Measurements from ENCODE around the gene BOLA1.
A peak's percentile ranks its signal among the peaks of the same experiment; 100 is the strongest.
"Not testable (repeated sequence)": the region's sequence is repeated elsewhere in the genome, so short reads cannot be mapped to it uniquely, and the experiment has no call there.

The BOLA1 gene

GRCh38 chr1:149887196-149887455 lies 12.2 kb upstream of the BOLA1 start:
- not testable (repeated sequence) for DNase-seq (ENCODE audit: low read depth)

DNA sequence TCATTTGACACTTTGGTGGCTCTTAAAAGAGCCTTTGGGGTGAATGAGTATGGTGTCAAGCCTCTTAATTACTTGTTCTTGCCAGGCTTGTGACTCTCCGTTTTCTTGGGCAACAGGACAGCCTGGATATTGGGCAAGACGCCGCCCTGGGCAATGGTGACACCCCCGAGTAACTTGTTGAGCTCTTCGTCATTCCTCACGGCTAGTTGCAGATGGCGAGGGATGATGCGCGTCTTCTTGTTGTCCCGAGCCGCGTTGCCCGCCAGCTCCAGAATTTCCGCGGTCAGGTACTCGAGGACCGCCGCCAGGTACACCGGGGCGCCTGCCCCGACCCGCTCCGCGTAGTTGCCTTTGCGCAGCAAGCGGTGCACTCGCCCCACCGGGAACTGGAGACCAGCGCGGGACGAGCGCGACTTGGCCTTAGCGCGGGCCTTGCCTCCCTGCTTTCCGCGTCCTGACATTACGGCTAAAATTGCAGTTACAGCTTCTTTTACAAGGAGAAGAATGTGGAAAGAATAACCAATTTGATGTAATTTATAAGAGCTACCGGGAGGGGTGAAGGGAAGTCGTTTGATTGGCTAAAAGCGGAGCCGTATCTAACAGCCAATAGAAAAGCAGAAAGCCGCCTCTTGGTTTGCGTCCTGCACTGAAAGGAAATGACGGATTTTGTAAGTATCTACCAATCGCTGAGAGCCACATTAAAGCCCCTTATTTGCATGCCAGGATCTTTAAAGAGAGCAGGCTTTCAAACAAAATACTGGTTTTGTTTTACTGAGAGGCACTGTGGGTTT lies 11.7 kb upstream of the BOLA1 start:
- peak; percentile 96 for DNase-seq (ENCODE audit: low read depth)

DNA sequence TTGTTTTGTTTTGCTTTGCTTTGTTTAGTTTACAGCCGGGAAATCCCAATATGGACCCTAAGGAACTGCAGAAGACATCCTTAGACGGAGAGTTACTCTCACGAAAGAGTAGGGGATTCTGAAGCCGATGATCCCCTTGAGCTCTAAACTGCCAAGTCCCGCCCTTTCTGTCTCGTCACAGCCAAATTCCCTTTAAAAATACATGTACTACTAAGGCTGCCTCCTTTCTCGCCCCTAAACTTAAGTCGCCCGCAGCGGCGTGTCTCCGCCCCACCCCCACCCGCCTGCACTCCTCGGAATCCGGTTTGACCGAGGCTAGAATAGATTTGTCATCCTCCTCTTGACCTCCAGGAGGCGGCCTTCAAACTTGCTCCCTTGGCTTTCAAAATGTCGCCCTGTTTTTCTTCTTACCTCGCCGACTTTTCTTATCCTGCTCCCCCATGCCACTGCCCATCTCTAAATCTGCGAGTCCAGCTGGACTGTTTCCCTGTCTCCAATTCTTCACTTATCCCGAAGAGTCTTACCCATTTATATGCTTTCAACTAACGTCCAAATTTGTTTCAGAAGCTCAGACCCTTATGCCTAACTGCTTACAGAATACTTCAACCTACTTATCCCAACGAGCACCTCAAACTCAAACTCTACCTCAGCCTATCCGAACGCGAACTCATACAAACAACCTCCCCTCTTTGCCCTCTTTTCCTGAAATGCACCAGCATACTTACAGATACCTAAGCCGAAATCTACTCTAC lies 10.9 kb upstream of the BOLA1 start:
- DNase-seq (ENCODE audit: low read depth) = peak; percentile 69

DNA sequence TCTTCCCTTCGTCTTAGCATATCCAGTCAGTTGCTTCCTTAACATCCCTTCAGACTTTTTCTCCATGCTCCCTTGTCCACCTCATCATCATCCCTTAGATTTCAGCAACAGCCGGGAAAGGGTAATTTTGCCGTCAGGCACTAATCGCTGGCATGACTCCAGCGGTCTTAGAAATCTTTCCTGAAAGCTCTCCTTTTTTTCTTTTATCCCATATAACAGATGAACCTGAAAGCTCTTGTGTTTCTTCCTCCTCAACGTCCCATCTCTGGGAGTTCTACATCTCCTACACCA lies 10.4 kb upstream of the BOLA1 start:
- DNase-seq (ENCODE audit: low read depth) = no peak

DNA sequence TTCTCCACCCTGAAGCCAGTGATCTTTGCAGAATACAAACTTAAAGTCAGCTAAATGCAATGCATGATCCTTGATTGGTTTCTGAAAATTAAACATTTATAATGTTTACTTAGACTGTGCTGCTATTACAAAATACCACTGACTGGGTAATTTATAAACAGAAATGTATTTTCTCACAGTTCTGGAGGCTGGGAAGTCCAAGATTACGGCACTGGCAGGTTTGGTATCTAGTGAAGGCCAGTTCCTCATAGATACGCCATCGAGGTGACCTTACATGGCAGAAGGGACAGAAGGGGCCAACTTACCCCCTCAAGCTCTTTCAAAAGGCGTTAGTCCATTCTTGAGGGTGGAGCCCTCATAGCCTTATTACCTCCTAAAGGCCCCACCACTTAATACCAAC lies 2.8 kb upstream of the BOLA1 start:
- DNase-seq (ENCODE audit: low read depth) = no peak

- no peak for DNase-seq (ENCODE audit: low read depth)
Measured at GRCh38 chr1:149903836-149904491, 4.6 kb downstream of the BOLA1 start.

DNA sequence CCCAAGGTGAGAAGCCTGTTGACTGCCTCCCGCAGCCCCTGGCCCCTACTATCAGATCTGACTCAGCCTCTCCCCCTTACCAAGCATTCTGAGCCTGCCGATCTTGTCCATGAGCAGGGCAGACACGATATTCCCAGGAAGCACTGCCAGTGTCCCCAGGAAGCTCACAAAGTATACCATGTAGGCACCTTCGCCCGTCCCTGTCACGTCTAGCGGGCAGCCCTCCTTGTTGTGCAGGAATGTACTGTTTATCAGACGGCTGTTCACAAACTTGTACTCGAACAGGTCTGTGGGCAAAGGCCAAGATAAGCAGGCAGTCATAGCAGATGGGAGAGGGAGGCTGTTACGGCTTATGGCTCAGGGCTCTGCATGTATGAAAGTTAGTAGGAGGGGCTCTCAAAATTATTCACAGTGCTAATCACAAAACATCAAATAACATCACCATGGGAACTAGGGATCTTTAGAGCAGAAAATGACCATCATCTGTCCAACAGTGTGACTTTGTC lies 7.3 kb downstream of the BOLA1 start:
- DNase-seq (ENCODE audit: low read depth) = no peak

GRCh38 chr1:149914545-149914944 lies 15.2 kb downstream of the BOLA1 start:
- DNase-seq (ENCODE audit: low read depth) = no peak

DNA sequence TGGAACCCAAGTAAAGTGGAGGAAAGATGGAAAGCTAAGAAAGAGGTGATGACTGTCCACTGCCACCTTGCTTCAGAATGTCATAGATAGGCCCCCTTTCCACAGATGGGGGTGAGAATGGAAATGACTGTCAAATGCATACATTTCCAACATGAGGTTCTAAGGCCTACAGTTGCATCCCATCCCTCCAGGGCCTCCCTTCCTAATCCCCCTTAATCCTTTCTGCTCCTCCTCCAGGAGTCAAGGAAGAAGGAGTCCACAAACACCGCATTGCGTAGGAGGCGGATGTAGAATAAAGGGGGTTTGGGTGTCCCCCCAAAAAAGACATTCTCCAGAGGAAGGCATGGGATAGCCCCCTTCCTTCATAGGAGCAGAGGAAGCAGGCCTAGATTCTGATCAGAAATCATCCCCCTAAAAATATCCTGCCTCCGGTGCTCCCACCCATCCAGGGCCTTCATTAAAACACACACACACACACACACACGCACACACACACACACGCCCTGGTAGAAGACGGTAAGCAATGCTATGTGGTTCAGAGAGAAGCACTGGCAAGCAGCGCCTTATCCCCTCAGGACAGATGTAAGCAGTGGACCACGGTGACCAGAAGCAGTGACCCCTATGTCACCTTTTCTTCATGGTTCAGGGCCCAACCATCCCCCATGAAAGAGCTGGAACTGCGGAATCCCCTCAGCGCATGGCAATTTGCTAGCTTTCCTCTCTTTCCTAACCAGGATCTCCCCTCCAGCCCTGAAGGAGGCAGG lies 16.2 kb downstream of the BOLA1 start:
- no peak for DNase-seq (ENCODE audit: low read depth)

GRCh38 chr1:149916193-149916897 lies 17.0 kb downstream of the BOLA1 start:
- DNase-seq (ENCODE audit: low read depth) = no peak

- no peak for DNase-seq (ENCODE audit: low read depth)
Measured at GRCh38 chr1:149916898-149917252, 17.5 kb downstream of the BOLA1 start.

GRCh38 chr1:149917571-149918144 lies 18.3 kb downstream of the BOLA1 start, which contains the start of gene SV2A:
SV2A (minus strand) TSS chr1:149917844; CDS start chr1:149913840, 4,004 bp downstream.
- peak; percentile 26 for DNase-seq (ENCODE audit: low read depth)

GRCh38 chr1:149923626-149924025 lies 24.3 kb downstream of the BOLA1 start:
- no peak for DNase-seq (ENCODE audit: low read depth)

- no peak for DNase-seq (ENCODE audit: low read depth)
Measured at GRCh38 chr1:149925345-149925744, 26.0 kb downstream of the BOLA1 start.

DNA sequence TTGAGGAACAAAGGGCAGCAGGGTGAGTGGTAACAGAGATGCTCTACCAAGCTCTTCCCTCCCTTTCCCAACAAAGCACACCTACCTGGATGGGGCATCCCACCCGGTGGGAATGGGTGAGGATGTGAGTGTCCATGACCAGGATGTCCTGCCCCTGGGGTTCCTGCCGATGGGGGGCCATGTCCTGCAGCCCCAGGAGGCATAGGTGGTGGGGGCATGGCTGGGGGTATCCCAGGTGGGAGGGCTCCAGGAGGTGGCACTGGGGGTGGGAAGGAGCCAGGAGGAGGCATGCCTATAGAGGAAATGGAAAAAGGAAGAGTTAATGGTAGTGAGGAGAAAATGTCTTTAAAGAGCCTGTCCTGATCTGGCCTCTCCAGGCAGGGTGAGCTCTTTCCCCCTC lies 26.4 kb downstream of the BOLA1 start:
- no peak for DNase-seq (ENCODE audit: low read depth)

- DNase-seq (ENCODE audit: low read depth) = no peak
Measured at GRCh38 chr1:149926296-149926695, 26.9 kb downstream of the BOLA1 start.

- no peak for DNase-seq (ENCODE audit: low read depth)
Measured at GRCh38 chr1:149927056-149927562, 27.7 kb downstream of the BOLA1 start.

GRCh38 chr1:149927563-149928400 lies 28.4 kb downstream of the BOLA1 start, which contains the start of gene SF3B4:
SF3B4 (minus strand) TSS chr1:149927803; CDS start chr1:149927759, 44 bp downstream.
- peak; percentile 80 for DNase-seq (ENCODE audit: low read depth)

DNA sequence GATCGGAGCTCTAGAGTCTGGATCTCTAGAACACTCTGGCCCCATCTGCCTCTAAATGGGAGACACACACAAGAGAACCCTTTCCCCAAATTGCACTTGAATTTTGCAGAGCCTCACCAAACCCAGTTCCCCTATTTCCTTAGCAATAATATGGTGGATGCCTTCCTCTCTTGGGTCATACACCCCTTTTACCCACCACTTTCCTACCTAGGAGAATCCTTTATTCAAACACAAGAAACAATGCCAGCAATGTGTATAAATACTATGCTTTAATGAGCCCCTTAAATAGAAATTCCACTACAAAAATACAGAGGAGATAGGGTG lies 29.0 kb downstream of the BOLA1 start:
- no peak for DNase-seq (ENCODE audit: low read depth)

DNA sequence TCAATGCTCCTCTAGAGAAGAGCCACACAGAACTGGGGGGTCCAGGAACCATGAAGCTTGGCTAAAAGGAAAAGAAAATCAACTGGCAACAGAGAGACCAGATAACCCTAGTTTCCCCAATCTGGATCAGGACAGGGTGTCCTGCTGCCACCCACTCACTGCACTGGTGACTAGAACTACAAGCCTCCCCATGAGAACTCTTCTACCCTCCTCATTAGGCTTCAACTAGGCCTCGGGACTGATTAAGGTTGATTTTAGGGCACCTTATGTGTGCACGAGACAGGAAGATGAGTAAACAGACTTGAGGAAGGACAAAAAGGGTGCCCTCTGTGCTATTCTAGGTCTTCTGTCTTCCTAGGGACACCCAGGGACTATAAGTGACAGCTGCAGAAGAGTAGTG lies 30.5 kb downstream of the BOLA1 start:
- no peak for DNase-seq (ENCODE audit: low read depth)
